Bronchial epithelial cell (primary cell): ENCODE data around the gene FLNC. TPM values are rescaled to one million over a fixed set of nuclear protein-coding genes. Genes with fewer than 3 reads are reported as not detected.

ENCODE experiments used
- DNase-seq: peaks from one replicate; pipeline ENCODE4 v3.0.0-alpha.2; 2010; ENCODE audit warnings: low read depth
- FAIRE-seq: peaks from 2 replicates; lab custom pipeline; 2011; peaks lifted over from hg19 to GRCh38; lab: Jason Lieb, UNC
- H3K27me3 ChIP-seq: 2 replicates; pipeline ENCODE4 v1.5.1; 2011; ENCODE audit warnings: low read length; ENCODE audit not compliant: control insufficient read depth, insufficient read depth
- H3K36me3 ChIP-seq: 2 replicates; pipeline ENCODE4 v1.5.1; 2011; ENCODE audit warnings: low read length; ENCODE audit not compliant: control insufficient read depth, insufficient read depth
- H3K4me3 ChIP-seq: 2 replicates; pipeline ENCODE4 v1.5.1; 2011; ENCODE audit warnings: mild to moderate bottlenecking, low read depth, low read length, control low read depth
- total RNA-seq: library from RNA; depleted of rRNA; stranded (reverse); fragments of >200 nt; gene quantifications from 2 replicates; pipeline ENCODE4 v1.2.1, GENCODE V29; 2014
- TF ChIP-seq, protein P1 (sequence below): IDR thresholded peaks from 2 replicates; pipeline ENCODE4 v1.5.1; 2011; ENCODE audit warnings: mild to moderate bottlenecking, moderate library complexity, low read length, control low read depth, inconsistent platforms; ENCODE audit not compliant: insufficient read depth, severe bottlenecking

Gene FLNC
- total RNA-seq, 1 donor from 2014 or later: 1.8 TPM

DNA sequence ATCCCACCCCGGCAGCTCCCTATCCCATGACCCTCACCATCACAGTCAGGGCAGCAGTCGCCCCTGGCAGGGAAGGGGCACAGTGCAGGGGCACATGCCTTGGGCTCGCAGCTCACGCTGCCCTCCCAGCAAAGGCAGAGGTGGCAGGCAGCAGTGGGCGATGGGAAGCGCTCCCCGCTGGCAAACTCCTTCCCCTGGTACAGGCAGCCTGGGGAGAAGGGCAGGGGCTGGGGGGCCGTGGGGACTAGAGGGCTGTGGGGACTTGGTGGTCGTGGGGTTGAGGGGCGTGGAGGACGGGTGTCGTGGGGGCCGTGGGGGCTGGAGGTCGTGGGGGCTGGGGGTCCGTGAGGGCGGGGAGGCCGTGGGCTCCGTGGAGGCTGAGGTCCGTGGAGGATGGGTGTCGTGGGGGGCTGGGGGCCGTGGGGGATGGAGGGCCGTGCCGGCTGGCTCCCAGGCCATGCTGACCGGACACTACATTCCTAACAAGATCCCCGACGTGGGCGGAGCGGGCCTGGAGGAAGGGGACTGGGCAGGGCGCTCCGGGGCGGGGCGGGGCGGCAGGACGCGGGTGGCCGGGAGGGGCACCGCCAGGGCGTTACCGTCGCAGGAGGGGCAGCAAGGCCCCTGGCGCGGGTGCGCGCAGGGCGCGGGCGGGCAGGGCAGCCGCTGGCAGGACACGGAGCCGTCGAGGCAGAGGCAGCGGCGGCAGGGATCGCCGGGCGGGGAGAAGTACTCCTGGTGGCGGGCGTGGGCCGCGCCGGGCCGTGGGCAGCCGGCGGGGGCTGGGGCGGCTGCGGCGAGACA, 60.3 kb downstream of the FLNC start:
- no peak for DNase-seq
- FAIRE-seq: no peak
- Histone ChIP-seq H3K36me3 (no peaks in the 10 kb centered on the region), H3K27me3 (no peaks in the 10 kb centered on the region), H3K4me3 (peak overlapping the region; percentile 51)
- TF ChIP-seq, protein P1, sequence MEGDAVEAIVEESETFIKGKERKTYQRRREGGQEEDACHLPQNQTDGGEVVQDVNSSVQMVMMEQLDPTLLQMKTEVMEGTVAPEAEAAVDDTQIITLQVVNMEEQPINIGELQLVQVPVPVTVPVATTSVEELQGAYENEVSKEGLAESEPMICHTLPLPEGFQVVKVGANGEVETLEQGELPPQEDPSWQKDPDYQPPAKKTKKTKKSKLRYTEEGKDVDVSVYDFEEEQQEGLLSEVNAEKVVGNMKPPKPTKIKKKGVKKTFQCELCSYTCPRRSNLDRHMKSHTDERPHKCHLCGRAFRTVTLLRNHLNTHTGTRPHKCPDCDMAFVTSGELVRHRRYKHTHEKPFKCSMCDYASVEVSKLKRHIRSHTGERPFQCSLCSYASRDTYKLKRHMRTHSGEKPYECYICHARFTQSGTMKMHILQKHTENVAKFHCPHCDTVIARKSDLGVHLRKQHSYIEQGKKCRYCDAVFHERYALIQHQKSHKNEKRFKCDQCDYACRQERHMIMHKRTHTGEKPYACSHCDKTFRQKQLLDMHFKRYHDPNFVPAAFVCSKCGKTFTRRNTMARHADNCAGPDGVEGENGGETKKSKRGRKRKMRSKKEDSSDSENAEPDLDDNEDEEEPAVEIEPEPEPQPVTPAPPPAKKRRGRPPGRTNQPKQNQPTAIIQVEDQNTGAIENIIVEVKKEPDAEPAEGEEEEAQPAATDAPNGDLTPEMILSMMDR: no peak

DNA sequence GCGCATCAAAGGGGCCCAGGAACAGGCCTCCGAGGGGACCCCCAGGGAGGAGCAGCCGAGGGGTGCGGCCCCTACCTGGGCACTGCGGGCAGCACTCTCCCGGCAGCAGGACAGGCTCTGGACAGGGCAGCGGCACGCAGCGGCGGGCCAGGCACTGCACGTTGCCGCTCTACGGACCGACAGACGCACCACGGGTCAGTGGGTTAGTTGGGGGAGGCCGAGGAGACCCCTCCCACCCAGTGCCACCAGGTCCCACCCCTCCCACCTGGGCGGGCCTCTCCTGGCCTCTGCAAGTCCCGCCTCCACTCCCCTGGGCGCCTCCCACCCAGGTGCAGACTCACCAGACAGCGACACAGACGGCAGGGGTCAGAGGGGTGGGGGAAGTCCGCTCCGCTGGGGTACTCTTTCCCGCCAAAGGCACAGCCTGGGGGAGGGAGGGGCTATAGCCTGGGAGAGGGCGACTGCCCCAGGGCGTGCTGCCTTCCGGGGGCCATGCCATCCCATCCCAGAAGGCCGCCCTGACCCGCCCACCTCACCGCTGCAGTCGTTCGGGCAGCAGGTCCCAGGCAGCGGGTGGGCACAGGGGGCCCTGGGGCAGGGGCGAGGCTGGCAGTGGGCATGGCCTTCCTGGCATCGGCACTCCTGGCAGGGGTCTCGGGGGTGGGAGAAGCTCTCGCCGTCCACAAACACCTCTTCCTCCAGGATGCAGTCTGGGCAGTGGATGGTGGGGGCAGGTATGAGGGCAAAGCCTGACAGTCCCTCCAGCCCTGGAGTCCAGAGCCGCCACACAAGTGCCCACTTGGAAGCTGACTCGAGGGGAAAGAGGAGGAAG, 61.1 kb downstream of the FLNC start:
- Histone ChIP-seq H3K4me3 (peak overlapping the region; percentile 51), H3K27me3 (no peaks in the 10 kb centered on the region), H3K36me3 (no peaks in the 10 kb centered on the region)
- FAIRE-seq (no peak), DNase-seq (no peak)
- TF ChIP-seq, protein P1: no peak

DNA sequence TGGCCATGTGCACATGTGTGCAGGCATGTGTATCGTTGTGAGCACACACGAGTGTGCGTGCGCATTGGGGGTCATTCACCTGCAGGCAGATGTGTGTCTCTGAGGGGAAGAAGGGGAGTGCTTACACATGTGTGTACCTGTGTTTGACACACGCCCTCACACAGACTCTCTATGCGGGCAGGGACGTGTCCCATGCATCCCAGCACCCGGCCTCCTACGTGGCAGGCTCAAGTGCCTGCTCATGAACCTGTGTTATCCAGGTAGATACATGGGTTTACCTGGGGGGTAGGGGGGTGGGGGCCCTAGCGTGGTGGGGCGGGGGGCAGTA, 61.7 kb downstream of the FLNC start:
- FAIRE-seq (no peak), DNase-seq (no peak)
- Histone ChIP-seq H3K36me3 (no peaks in the 10 kb centered on the region), H3K27me3 (no peaks in the 10 kb centered on the region), H3K4me3 (peak overlapping the region; percentile 51)
- TF ChIP-seq, protein P1: no peak

DNA sequence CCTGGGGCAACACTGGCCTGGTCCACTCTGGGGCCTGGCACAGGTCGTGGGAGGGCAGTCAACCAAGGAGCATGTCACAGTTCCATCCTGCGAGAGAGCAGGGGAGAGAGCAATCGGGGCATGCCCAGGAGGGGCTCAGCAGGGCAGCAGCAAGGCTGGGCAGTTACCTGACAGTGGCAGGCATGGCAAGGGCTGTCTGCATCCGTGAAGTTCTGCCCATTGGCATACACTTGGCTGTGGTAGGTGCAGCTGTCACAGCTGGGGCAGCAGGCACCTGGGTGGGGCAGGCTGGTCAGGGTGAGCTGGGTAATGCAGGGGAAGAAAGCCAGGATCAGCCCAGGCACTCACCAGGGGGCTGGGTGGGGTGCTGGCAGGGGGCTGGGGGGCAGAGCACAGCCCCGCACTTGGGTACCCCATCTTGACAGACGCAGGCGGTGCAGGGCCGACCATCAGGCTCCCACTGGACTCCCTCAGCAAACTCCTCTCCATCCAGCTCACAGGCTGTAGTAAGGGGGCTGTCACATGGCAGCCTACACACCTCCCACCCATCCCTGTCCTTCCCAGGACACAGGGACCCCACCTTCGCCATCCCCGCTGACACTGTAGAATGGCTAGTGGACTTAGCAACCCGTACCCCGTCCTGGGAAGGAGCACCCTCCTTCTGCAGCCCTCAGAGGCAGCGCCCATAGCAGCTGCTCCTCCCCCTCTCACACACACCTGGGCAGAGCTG, 62.5 kb downstream of the FLNC start:
- Histone ChIP-seq H3K4me3 (no peak overlapping the region), H3K36me3 (no peaks in the 10 kb centered on the region), H3K27me3 (no peaks in the 10 kb centered on the region)
- DNase-seq (no peak), FAIRE-seq (no peak)
- TF ChIP-seq, protein P1: no peak

DNA sequence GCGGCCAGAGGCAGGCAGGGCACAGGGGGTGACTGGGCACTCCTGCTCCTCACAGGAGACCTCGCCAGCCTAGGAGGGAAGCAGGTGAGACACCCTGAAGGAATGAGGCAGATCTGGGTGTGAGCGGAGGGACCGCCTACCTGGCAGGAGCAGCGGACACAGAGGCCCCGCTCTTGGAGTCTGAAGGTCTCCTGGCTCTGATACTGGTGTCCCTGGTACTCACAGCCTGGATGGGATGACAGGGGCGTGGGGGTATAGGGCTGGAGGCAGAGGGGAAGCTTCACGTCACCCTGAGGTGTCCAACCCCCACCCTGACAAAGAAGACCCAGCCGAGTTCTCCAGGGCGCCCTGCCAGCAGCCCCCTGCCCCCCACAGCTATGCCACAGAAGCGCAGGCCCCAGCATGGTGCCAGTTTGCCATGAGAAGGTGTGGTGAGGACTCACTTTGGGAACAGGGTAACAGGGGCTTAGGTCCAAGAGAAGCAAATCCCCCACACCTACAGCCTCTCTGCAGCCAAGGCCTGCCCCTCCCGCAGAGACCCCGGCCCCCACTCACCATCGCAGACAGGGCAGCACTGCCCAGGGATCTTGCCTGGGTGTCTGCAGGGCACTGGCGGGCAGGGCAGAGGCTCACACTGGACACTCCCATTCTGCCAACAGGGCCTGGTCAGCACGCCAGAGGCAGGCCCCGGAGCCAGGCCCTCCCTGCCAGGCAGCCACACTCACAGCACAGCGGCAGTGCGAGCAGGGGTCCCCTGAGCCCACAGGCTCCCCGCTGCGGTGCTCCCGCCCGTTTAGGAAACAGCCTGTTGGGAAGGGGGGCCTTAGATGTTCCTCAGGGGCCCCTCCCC, 63.3 kb downstream of the FLNC start:
- Histone ChIP-seq H3K27me3 (no peaks in the 10 kb centered on the region), H3K36me3 (no peaks in the 10 kb centered on the region), H3K4me3 (no peak overlapping the region)
- DNase-seq: peak; percentile 84
- TF ChIP-seq, protein P1: no peak
- no peak for FAIRE-seq
